CD14-positive monocyte (primary cell): ENCODE measurements around the gene DEFB129. TPM values are rescaled to one million over a fixed set of nuclear protein-coding genes. Genes with fewer than 3 reads are reported as not detected.

Source experiments
- DNase-seq, 3 donors: peaks; one replicate each; pipeline ENCODE4 v3.0.0-alpha.2; 2011 to 2022
- H2AFZ ChIP-seq: 2 replicates; pipeline ENCODE4 v1.6.0; 2012; ENCODE audit warnings: mild to moderate bottlenecking, low read depth, low read length, inconsistent platforms; ENCODE audit not compliant: insufficient read depth, poor library complexity, severe bottlenecking
- H3K27ac ChIP-seq, 2 donors: 1 replicate in 1 of 2; 2 replicates in 1 of 2; pipeline ENCODE4 v1.5.1; 2012 to 2013; ENCODE audit warnings: low read length in 2 of 2, control low read depth in 1 of 2, inconsistent platforms in 1 of 2, low read depth in 1 of 2, mild to moderate bottlenecking in 1 of 2
- H3K27me3 ChIP-seq, 2 donors: one replicate each; pipeline versions ENCODE4 v1.6.0 to v1.6.1; 2011 to 2013; ENCODE audit warnings: low read length in 2 of 2; ENCODE audit not compliant: control insufficient read depth in 2 of 2, insufficient read depth in 2 of 2
- H3K36me3 ChIP-seq, 2 donors: replicated peaks in 1 of 2; 1 replicate in 1 of 2; 2 replicates in 1 of 2; pipeline versions ENCODE4 v1.5.1 to v1.6.1; 2012 to 2013; ENCODE audit warnings: low read length in 2 of 2, control low read depth in 1 of 2, inconsistent platforms in 1 of 2, mild to moderate bottlenecking in 1 of 2; ENCODE audit not compliant: insufficient read depth in 2 of 2, control insufficient read depth in 1 of 2
- H3K4me1 ChIP-seq, 2 donors: 1 replicate in 1 of 2; 2 replicates in 1 of 2; pipeline versions ENCODE4 v1.5.1 to v1.6.1; 2012 to 2013; ENCODE audit warnings: low read length in 2 of 2, control low read depth in 1 of 2, inconsistent platforms in 1 of 2, mild to moderate bottlenecking in 1 of 2, moderate library complexity in 1 of 2; ENCODE audit not compliant: insufficient read depth in 2 of 2, control insufficient read depth in 1 of 2
- H3K4me2 ChIP-seq: replicated peaks from 2 replicates; pipeline ENCODE3; 2012; ENCODE audit warnings: low read length, moderate library complexity, mild to moderate bottlenecking; ENCODE audit not compliant: poor library complexity, severe bottlenecking; ENCODE audit errors: extremely low read depth
- H3K4me3 ChIP-seq, 3 experiments: fragments of 200-600 bp in 1 of 3; sonication (generic) in 1 of 3; replicated peaks in 1 of 3; 1 replicate in 2 of 3; 2 replicates in 1 of 3; pipeline ENCODE4 v1.5.1; 2011 to 2013; ENCODE audit warnings: low read length in 3 of 3, mild to moderate bottlenecking in 3 of 3, control low read depth in 2 of 3, low read depth in 2 of 3, inconsistent platforms in 1 of 3, moderate library complexity in 1 of 3
- H3K79me2 ChIP-seq: 2 replicates; pipeline ENCODE4 v1.6.0; 2012; ENCODE audit warnings: mild to moderate bottlenecking, control low read depth, inconsistent platforms, low read length, moderate library complexity; ENCODE audit not compliant: insufficient read depth
- H3K9ac ChIP-seq: 2 replicates; pipeline ENCODE4 v1.6.0; 2017; ENCODE audit warnings: low read length, mild to moderate bottlenecking; ENCODE audit not compliant: insufficient read depth, poor library complexity, severe bottlenecking
- H3K9me3 ChIP-seq, 2 donors: replicated peaks in 1 of 2; 1 replicate in 1 of 2; 2 replicates in 1 of 2; pipeline versions ENCODE4 v1.5.1 to v1.6.1; 2012 to 2013; ENCODE audit warnings: low read length in 2 of 2, control low read depth in 1 of 2; ENCODE audit not compliant: control insufficient read depth in 1 of 2, insufficient read depth in 1 of 2
- H4K20me1 ChIP-seq: 2 replicates; pipeline ENCODE4 v1.6.0; 2012; ENCODE audit warnings: mild to moderate bottlenecking, low read length, control low read depth, moderate library complexity; ENCODE audit not compliant: insufficient read depth
- H3K27ac Mint-ChIP-seq, 7 donors: one replicate each; pipeline ENCODE4 v1.8.0; 2020; ENCODE audit warnings: mild to moderate bottlenecking in 7 of 7, mixed read lengths in 7 of 7, moderate library complexity in 6 of 7, inconsistent platforms in 2 of 7
- H3K27me3 Mint-ChIP-seq, 3 donors: one replicate each; pipeline ENCODE4 v1.8.0; 2021 to 2022; ENCODE audit warnings: low read depth in 3 of 3, mild to moderate bottlenecking in 3 of 3, mixed read lengths in 3 of 3, moderate library complexity in 3 of 3, inconsistent platforms in 1 of 3
- H3K36me3 Mint-ChIP-seq, 2 donors: one replicate each; pipeline ENCODE4 v1.8.0; 2020; ENCODE audit warnings: mixed read lengths in 2 of 2, inconsistent platforms in 1 of 2, mild to moderate bottlenecking in 1 of 2
- H3K4me1 Mint-ChIP-seq: one replicate; pipeline ENCODE4 v1.8.0; 2020; ENCODE audit warnings: mild to moderate bottlenecking, mixed read lengths
- H3K4me3 Mint-ChIP-seq, 2 donors: one replicate each; pipeline ENCODE4 v1.8.0; 2020; ENCODE audit warnings: mild to moderate bottlenecking in 2 of 2, mixed read lengths in 2 of 2, moderate library complexity in 1 of 2
- H3K9me3 Mint-ChIP-seq, 7 donors: one replicate each; pipeline ENCODE4 v1.8.0; 2020 to 2022; ENCODE audit warnings: mixed read lengths in 7 of 7, mild to moderate bottlenecking in 6 of 7, moderate library complexity in 6 of 7, inconsistent platforms in 2 of 7
- WGBS: methylation state at CpG from one replicate; pipeline ENCODE4 v1.1.5; 2013; ENCODE audit warnings: missing lambda C conversion rate; ENCODE audit not compliant: insufficient coverage; 5-methylcytosine and 5-hydroxymethylcytosine counted together
- intact Hi-C, 2 donors: fragments of 100-400 bp; cut with micrococcal nuclease; formaldehyde crosslinking; loops; one replicate each; pipeline versions ENCODE4 v1.15.0 to v1.15.1; 2023
- polyA plus RNA-seq, 3 donors: library from polyadenylated mRNA; depleted of rRNA in 1 of 3; unstranded in 2 of 3; stranded (reverse) in 1 of 3; fragments of 300-500 nt in 2 of 3; fragments of >200 nt in 1 of 3; fragmentation: Illumina TruSeq in 2 of 3; gene quantifications; 1 replicate in 2 of 3; 2 replicates in 1 of 3; pipeline ENCODE4 v1.2.3, GENCODE V29; 2012 to 2021
- TF ChIP-seq, protein P1 (sequence below): fragments of 200-600 bp; IDR thresholded peaks from one replicate; pipeline ENCODE4 v1.8.0; 2022; ENCODE audit warnings: antibody characterized with exemption, mild to moderate bottlenecking

DEFB129 gene
- polyA plus RNA-seq, 3 donors: not detected

DNA sequence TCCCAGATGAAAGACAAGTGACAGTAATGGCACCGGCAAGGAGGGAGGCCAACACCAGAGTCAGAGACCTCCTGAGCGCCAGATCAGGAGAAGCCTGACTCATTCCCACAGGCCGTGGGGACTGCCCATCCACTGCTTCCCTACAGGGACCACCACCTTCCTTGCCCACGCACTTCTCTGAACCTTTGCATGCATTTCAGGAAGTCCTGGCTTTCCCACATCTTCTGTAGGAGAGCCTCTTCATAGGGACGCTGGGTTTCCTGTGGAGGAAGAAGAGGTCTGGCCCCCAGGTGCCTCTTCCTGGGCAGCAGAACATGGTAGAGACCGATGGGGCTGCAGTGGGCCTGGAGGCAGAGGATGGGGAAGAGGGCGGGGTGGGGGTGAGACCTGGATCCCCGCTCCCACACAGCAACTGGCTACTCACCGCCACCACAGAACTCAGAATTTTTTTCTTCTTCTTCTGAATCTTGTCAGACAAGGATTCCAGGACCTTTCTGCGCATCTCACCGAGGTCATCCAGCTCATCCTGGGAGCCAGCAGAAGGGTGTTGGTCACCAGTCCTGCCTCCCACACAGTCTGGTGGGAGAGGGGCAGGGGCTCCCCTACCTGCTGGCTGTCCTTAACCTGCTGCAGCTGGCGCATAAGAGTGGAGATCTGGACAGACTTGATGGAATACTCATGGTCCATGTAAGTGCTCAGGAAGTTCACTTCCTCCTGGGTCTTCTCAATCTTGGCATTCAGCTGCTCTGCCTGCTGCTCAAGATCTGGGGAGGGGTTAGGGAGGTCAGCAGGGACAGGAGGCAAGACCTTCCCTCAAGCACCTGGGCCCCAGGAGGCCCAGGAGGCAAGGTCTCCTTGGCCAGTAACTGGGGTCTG, 49.8 kb downstream of the DEFB129 start:
- no peaks in the 10 kb centered on the region for H3K27me3 ChIP-seq
- H3K27me3 Mint-ChIP-seq: no peaks in the 10 kb centered on the region
- H2AFZ ChIP-seq: no peak overlapping the region
- 92% methylated on average over 5 of the region's 12 CpGs for WGBS
- peaks cover 19 to 33% of the 10 kb centered on the region in 2 donors for H3K36me3 Mint-ChIP-seq
- intact Hi-C loops: no loop called here
- H3K9me3 ChIP-seq: no peaks in the 10 kb centered on the region
- no peak for DNase-seq
- H3K4me1 Mint-ChIP-seq: no peaks in the 10 kb centered on the region
- no peak overlapping the region for H3K27ac Mint-ChIP-seq
- no peak overlapping the region for H3K4me2 ChIP-seq
- no peak overlapping the region for H3K4me3 Mint-ChIP-seq
- H4K20me1 ChIP-seq: no peaks in the 10 kb centered on the region
- peaks cover 10 to 12% of the 10 kb centered on the region in 2 donors for H3K36me3 ChIP-seq
- H3K9me3 Mint-ChIP-seq: peaks cover 0 to 3% (median 2%) of the 10 kb centered on the region in 7 donors
- no peak overlapping the region for H3K9ac ChIP-seq
- no peak overlapping the region for H3K27ac ChIP-seq
- H3K4me1 ChIP-seq: peaks cover 0 to 6% of the 10 kb centered on the region in 2 donors
- TF ChIP-seq, protein P1, sequence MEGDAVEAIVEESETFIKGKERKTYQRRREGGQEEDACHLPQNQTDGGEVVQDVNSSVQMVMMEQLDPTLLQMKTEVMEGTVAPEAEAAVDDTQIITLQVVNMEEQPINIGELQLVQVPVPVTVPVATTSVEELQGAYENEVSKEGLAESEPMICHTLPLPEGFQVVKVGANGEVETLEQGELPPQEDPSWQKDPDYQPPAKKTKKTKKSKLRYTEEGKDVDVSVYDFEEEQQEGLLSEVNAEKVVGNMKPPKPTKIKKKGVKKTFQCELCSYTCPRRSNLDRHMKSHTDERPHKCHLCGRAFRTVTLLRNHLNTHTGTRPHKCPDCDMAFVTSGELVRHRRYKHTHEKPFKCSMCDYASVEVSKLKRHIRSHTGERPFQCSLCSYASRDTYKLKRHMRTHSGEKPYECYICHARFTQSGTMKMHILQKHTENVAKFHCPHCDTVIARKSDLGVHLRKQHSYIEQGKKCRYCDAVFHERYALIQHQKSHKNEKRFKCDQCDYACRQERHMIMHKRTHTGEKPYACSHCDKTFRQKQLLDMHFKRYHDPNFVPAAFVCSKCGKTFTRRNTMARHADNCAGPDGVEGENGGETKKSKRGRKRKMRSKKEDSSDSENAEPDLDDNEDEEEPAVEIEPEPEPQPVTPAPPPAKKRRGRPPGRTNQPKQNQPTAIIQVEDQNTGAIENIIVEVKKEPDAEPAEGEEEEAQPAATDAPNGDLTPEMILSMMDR: no peak
- no peak overlapping the region for H3K4me3 ChIP-seq
- no peaks in the 10 kb centered on the region for H3K79me2 ChIP-seq

DNA sequence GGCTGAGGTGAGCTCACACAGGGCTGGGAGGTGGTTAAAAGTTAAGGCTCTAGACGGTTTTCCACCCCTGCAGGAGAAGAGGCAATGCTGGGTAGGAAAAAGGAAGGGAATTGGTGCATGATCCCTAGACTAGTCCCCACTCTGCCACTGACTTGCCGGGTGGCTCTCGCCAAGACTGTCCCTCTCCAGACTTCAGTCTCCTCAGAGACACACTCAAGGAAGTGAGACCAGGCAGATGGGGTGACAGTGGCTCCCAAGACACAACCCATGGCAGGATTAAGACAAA, 50.4 kb downstream of the DEFB129 start:
- 40% methylated on average over 1 of the region's 3 CpGs for WGBS
- Mint-ChIP-seq H3K4me3 (no peak overlapping the region), H3K27me3 (no peaks in the 10 kb centered on the region), H3K9me3 (peaks cover 0 to 3% (median 2%) of the 10 kb centered on the region in 7 donors), H3K36me3 (peaks cover 19 to 33% of the 10 kb centered on the region in 2 donors), H3K27ac (no peak overlapping the region), H3K4me1 (no peaks in the 10 kb centered on the region)
- DNase-seq: no peak
- no peak overlapping the region for H2AFZ ChIP-seq
- H3K4me2 ChIP-seq: no peak overlapping the region
- TF ChIP-seq, protein P1: no peak
- H3K4me1 ChIP-seq: peaks cover 0 to 6% of the 10 kb centered on the region in 2 donors
- intact Hi-C loops: no loop called here
- no peaks in the 10 kb centered on the region for H3K9me3 ChIP-seq
- H3K36me3 ChIP-seq: peaks cover 10 to 12% of the 10 kb centered on the region in 2 donors
- no peak overlapping the region for H3K27ac ChIP-seq
- H4K20me1 ChIP-seq: no peaks in the 10 kb centered on the region
- no peaks in the 10 kb centered on the region for H3K79me2 ChIP-seq
- H3K27me3 ChIP-seq: no peaks in the 10 kb centered on the region
- no peak overlapping the region for H3K4me3 ChIP-seq
- no peak overlapping the region for H3K9ac ChIP-seq
